Epithelial cell of prostate (primary cell): Measurements from ENCODE around the gene KCTD12.
A peak's percentile ranks its signal among the peaks of the same experiment; 100 is the strongest.

Experiments used
- DNase-seq: peaks from one replicate; pipeline ENCODE4 v3.0.0-alpha.2; 2011; ENCODE audit warnings: low read depth, low spot score
- H3K27ac ChIP-seq: fragments of 450-650 bp; 2 replicates; pipeline ENCODE4 v1.5.1; 2017; ENCODE audit warnings: mild to moderate bottlenecking

Gene KCTD12

GRCh38 chr13:76889254-76889653 is 3.0 kb upstream of the KCTD12 start:
- peak; percentile 75 for DNase-seq
- H3K27ac ChIP-seq, result peak overlapping the region; percentile 92

- no peak for DNase-seq
- H3K27ac ChIP-seq, result peak overlapping the region; percentile 92
Measured at GRCh38 chr13:76888421-76888820, 2.2 kb upstream of the KCTD12 start.

DNA sequence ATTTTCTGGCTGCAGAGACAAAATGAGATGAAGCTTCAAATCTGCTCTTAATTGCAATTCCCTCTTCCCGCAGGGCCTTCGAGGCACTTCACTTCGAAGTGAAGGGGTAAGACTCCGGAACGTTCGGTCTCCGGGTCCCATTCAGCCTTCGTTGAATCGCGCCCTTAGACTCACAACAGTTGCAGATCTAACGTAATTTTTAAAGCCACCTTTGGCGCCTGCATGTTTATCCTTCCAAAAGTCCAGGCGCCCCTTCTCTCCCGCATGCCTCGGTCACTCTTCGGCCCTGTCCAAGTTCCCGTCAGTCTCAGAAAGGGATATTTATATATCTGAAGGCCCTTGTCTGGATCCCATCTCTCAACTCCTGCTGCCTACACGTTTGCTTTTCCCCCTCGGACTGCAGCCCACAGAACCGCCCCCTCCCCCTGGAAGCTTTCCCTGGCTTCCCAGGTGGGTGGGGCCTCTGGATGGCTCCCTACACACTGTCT is 915 bp upstream of the KCTD12 start:
- DNase-seq, result no peak
- peak overlapping the region; percentile 63 for H3K27ac ChIP-seq

- DNase-seq, result no peak
- peak overlapping the region; percentile 63 for H3K27ac ChIP-seq
Measured at GRCh38 chr13:76886005-76886291, 257 bp downstream of the KCTD12 start.

GRCh38 chr13:76885203-76886004 is 801 bp downstream of the KCTD12 start:
- no peak for DNase-seq
- peak overlapping the region; percentile 63 for H3K27ac ChIP-seq

GRCh38 chr13:76884907-76885202 is 1.4 kb downstream of the KCTD12 start:
- H3K27ac ChIP-seq, result peak overlapping the region; percentile 63
- no peak for DNase-seq

- no peak overlapping the region for H3K27ac ChIP-seq
- DNase-seq, result no peak
Measured at GRCh38 chr13:76884186-76884906, 1.9 kb downstream of the KCTD12 start.

DNA sequence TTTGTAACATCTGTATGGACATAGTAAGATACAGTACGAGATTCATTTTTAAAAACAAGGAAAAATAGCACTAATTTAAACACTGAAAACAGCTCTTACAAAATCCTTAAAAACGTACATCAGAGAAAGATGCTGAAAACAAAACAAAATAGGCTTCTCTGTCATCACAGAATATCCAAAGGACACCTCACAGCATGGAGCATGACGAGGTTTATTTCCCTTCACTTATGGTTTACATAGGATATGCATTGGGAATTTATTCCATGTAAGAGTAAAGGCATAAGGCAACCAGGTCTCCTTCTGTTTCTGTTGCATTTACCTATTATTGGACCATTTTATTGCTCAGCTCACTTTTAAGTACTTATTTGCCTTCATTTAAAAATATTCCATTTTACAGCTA is 3.0 kb downstream of the KCTD12 start:
- no peak overlapping the region for H3K27ac ChIP-seq
- no peak for DNase-seq

GRCh38 chr13:76882431-76882830 is 3.8 kb downstream of the KCTD12 start:
- no peak overlapping the region for H3K27ac ChIP-seq
- DNase-seq, result no peak

- DNase-seq, result no peak
- peak overlapping the region; percentile 55 for H3K27ac ChIP-seq
Measured at GRCh38 chr13:76879883-76880270, 6.3 kb downstream of the KCTD12 start.

GRCh38 chr13:76879203-76879882 is 6.9 kb downstream of the KCTD12 start:
- H3K27ac ChIP-seq, result peak overlapping the region; percentile 55
- no peak for DNase-seq

DNA sequence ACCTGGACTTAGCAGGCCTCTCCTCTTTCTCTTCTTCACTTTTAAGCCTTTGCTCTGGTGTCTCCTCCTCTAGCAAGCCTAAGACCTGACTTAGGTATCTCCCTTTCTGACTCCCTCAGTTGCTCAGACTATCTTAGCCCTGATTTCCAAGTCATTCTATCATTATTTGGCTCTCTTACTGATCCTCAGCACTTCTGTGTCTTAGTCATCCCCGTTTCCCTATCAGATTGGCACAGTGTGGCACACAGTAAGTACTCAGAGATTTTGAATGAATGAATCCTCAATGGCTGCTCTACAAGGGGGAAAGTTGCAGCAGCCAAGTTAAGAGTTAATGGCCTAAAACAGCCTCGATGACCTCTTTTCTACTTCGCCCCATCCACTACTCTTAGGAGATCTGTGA is 8.2 kb downstream of the KCTD12 start:
- no peak for DNase-seq
- H3K27ac ChIP-seq, result no peak overlapping the region

DNA sequence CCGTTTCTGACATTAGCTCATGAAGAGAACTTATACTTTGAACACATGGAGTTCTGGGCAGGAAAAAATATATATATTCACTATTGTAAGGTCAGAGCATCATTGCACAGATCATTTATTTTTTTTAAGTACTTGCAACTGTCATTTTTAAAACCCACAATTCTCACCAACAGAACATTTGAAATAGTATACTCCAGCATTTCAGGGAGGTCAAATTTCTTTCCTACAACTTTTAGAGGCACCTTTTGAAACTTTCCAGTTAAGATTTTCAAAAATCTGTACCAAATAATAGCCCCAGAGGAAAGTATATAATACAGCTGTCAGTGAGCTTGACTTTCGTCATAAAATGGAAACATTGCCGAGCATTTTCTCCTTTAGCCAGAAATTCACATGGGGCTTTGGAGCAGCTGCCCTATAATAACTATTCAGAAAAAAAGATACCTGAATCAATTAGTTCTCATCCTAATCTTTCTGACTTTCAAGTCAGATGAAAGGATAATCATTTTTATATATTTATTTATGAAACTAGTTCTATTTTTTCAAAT is 10.9 kb downstream of the KCTD12 start:
- H3K27ac ChIP-seq, result no peak overlapping the region
- no peak for DNase-seq

DNA sequence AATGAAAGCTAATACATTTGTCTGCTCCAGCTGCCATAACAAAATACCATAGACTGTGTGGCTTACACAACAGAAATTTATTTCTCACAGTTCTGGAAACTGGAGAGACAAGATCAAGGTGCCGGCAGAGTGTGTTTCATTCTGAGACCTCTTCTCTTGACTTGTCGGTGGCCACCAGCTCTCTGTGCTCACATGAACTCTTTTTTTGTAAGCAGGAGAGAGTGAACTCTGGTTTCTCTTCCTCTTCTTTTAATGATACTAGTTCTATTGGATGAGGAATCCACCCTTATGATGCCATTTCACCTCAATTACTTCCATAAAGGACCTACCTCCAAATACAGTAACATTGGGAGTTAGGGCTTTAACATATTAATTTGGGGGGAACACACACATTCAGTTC is 11.7 kb downstream of the KCTD12 start:
- H3K27ac ChIP-seq, result no peak overlapping the region
- no peak for DNase-seq

- no peak overlapping the region for H3K27ac ChIP-seq
- DNase-seq, result no peak
Measured at GRCh38 chr13:76873445-76873844, 12.8 kb downstream of the KCTD12 start.

- DNase-seq, result no peak
- no peak overlapping the region for H3K27ac ChIP-seq
Measured at GRCh38 chr13:76872675-76873074, 13.5 kb downstream of the KCTD12 start.

DNA sequence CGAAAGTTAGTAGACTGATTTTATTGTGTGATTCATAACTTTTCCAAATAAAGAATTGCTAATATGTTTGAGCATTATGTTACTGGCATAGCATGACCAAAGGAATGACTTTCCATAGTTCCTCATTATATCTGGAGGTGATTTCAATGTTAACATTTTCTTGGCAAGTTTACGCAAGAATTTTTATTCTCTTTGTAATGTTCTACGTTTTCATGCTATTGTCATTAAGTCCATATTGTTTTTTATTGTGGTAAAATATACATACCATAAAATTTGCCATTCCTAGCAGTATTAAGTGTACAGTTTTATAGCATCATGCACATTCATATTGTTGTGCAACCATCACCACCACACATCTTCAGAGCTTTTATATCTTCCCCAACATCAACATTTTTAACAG is 14.8 kb downstream of the KCTD12 start:
- DNase-seq, result no peak
- H3K27ac ChIP-seq, result no peak overlapping the region

DNA sequence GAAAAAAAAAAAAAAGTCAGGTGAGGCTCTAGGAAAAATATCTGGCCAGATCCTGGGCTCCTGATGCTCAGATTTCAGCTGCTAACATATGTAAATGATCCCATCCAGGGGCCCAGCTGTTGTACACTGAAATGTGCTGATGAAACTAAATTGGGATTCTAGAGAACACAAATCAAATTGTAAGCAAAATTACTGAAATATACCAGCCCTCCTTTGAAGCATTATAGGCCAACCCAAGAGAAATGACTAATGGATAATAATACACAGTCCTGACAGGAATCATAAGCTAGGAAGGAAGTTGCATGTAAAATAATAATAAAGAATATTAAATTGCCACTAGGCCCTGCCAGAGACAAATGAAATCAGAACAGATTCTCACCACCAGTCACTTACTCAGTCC is 17.8 kb downstream of the KCTD12 start:
- H3K27ac ChIP-seq, result no peak overlapping the region
- DNase-seq, result no peak

DNA sequence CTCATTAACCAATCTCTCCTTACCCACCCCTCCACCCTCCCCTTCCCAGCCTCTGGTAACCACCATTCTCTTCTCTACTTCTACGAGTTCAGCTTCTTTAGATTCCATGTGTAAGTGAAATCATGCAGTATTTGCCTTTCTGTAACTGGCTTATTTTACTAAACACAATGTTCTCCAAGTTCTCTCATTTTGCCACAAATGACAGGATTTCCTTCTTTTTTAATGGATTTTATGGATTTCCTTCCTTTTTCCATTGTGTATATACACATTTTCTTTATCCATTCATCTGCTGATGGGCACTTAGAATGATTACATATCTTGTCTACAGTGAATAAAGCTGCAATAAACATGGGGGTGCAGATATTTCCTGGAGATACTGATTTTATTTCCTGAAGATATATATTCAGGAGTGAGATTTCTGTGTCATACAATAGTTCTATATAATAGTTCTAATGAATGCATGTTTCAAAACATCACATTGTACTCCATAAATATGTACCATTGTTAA is 20.2 kb downstream of the KCTD12 start:
- H3K27ac ChIP-seq, result no peak overlapping the region
- DNase-seq, result no peak

- DNase-seq, result no peak
- H3K27ac ChIP-seq, result no peak overlapping the region
Measured at GRCh38 chr13:76865109-76865508, 21.1 kb downstream of the KCTD12 start.

DNA sequence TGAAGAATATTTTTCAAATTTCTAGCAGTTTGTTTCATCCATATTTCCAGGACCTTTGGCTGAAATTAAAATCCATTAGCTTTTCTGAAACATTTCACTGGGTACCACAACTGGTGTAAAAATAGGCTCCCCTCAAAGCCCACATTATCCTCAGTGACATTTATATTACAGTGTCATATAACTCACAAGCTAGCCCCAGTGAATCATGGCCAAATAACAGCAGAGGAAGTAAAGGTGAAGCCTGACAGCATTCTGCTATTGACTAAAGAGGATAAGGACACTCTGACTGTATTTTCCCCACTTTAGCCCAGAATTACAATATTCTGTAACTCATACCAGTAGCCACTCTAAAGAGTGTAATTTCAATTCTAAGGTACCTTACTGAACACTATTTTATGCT is 21.9 kb downstream of the KCTD12 start:
- DNase-seq, result no peak
- H3K27ac ChIP-seq, result no peak overlapping the region
